Nephron (organoid): ENCODE measurements around the gene RPL7A.

ENCODE experiments used
- H3K27ac Mint-ChIP-seq, 3 experiments: 2 replicates each; pipeline ENCODE4 v1.8.0; 2020; ENCODE audit warnings: mixed read lengths in 3 of 3, mild to moderate bottlenecking in 2 of 3, moderate library complexity in 1 of 3
- H3K27me3 Mint-ChIP-seq: 2 replicates; pipeline ENCODE4 v1.8.0; 2021; ENCODE audit warnings: low read depth, mild to moderate bottlenecking, moderate library complexity, mixed read lengths
- H3K36me3 Mint-ChIP-seq: 2 replicates; pipeline ENCODE4 v1.8.0; 2020; ENCODE audit warnings: low read depth, mixed read lengths
- H3K4me1 Mint-ChIP-seq: 2 replicates; pipeline ENCODE4 v1.8.0; 2020; ENCODE audit warnings: mixed read lengths
- H3K4me3 Mint-ChIP-seq, 3 experiments: 2 replicates each; pipeline ENCODE4 v1.8.0; 2020; ENCODE audit warnings: mild to moderate bottlenecking in 3 of 3, mixed read lengths in 3 of 3, moderate library complexity in 2 of 3
- H3K9me3 Mint-ChIP-seq: 2 replicates; pipeline ENCODE4 v1.8.0; 2020; ENCODE audit warnings: mixed read lengths
- TF ChIP-seq, protein P1 (sequence below), 3 experiments: fragments of 200-600 bp; sonication (generic); IDR thresholded peaks; one replicate each; pipeline ENCODE4 v1.5.0; 2021; ENCODE audit warnings: antibody characterized with exemption in 3 of 3; ENCODE audit not compliant: unreplicated experiment in 3 of 3

RPL7A gene

DNA sequence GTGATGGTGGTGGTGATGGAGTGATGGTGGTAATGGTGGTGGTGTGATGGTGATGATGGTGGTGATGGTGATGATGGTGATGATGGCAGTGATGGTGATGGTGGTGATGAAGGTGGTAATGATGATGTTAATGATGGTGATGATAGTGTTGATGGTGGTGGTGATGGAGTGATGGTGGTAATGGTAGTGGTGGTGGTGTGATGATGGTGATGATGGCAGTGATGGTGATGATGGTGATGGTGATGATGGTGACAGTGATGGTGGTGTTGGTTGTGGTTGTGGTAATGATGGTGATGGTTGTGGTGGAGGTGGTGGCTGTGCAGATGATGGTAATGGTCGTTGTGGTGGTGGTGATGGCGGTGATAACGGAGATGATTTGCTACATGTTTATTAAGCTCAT is 35.4 kb downstream of the RPL7A start:
- H3K27ac Mint-ChIP-seq = no peak overlapping the region
- H3K4me3 Mint-ChIP-seq = no peak overlapping the region
- H3K9me3 Mint-ChIP-seq = no peaks in the 10 kb centered on the region
- H3K27me3 Mint-ChIP-seq = no peaks in the 10 kb centered on the region
- no peaks in the 10 kb centered on the region for H3K36me3 Mint-ChIP-seq
- TF ChIP-seq, protein P1, sequence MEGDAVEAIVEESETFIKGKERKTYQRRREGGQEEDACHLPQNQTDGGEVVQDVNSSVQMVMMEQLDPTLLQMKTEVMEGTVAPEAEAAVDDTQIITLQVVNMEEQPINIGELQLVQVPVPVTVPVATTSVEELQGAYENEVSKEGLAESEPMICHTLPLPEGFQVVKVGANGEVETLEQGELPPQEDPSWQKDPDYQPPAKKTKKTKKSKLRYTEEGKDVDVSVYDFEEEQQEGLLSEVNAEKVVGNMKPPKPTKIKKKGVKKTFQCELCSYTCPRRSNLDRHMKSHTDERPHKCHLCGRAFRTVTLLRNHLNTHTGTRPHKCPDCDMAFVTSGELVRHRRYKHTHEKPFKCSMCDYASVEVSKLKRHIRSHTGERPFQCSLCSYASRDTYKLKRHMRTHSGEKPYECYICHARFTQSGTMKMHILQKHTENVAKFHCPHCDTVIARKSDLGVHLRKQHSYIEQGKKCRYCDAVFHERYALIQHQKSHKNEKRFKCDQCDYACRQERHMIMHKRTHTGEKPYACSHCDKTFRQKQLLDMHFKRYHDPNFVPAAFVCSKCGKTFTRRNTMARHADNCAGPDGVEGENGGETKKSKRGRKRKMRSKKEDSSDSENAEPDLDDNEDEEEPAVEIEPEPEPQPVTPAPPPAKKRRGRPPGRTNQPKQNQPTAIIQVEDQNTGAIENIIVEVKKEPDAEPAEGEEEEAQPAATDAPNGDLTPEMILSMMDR (IDR thresholded peaks at IDR 0.05; ENCODE audit: unreplicated experiment in 3 of 3) = no peak
- H3K4me1 Mint-ChIP-seq = no peaks in the 10 kb centered on the region

- H3K4me3 Mint-ChIP-seq = no peak overlapping the region
- TF ChIP-seq, protein P1 (IDR thresholded peaks at IDR 0.05; ENCODE audit: unreplicated experiment in 3 of 3) = no peak
- no peaks in the 10 kb centered on the region for H3K36me3 Mint-ChIP-seq
- no peak overlapping the region for H3K27ac Mint-ChIP-seq
- H3K4me1 Mint-ChIP-seq = no peaks in the 10 kb centered on the region
- H3K9me3 Mint-ChIP-seq = no peaks in the 10 kb centered on the region
- no peaks in the 10 kb centered on the region for H3K27me3 Mint-ChIP-seq
These were observed 36.8 kb downstream of the RPL7A start for GRCh38 chr9:133384736-133385321.

DNA sequence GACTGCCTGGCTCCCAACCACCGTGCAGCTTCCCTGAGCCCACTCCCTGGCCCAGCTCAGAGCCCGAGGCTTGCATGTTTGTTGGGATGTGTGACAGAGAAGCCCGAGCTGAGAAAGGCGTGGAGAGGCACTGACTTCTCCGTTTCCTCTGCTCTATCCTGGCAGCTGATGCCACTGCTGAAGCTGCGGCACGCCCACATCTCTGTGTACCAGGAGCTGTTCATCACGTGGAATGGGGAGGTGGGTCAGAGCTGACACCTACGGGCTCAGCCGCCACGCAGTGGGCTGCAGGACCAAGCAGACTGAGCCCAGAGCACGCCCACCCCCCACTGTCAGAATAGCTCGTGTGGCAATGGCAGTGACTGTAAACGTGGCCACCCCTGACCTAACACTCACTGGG is 37.4 kb downstream of the RPL7A start:
- no peak overlapping the region for H3K27ac Mint-ChIP-seq
- TF ChIP-seq, protein P1 (IDR thresholded peaks at IDR 0.05; ENCODE audit: unreplicated experiment in 3 of 3) = no peak
- no peaks in the 10 kb centered on the region for H3K9me3 Mint-ChIP-seq
- no peaks in the 10 kb centered on the region for H3K36me3 Mint-ChIP-seq
- H3K4me1 Mint-ChIP-seq = no peaks in the 10 kb centered on the region
- no peaks in the 10 kb centered on the region for H3K27me3 Mint-ChIP-seq
- H3K4me3 Mint-ChIP-seq = no peak overlapping the region

GRCh38 chr9:133386338-133386737 is 38.3 kb downstream of the RPL7A start:
- H3K9me3 Mint-ChIP-seq = no peaks in the 10 kb centered on the region
- H3K4me3 Mint-ChIP-seq = no peak overlapping the region
- H3K27ac Mint-ChIP-seq = no peak overlapping the region
- TF ChIP-seq, protein P1 (IDR thresholded peaks at IDR 0.05; ENCODE audit: unreplicated experiment in 3 of 3) = no peak
- H3K36me3 Mint-ChIP-seq = no peaks in the 10 kb centered on the region
- no peaks in the 10 kb centered on the region for H3K27me3 Mint-ChIP-seq
- H3K4me1 Mint-ChIP-seq = no peaks in the 10 kb centered on the region

GRCh38 chr9:133387680-133388079 is 39.7 kb downstream of the RPL7A start:
- H3K9me3 Mint-ChIP-seq = no peaks in the 10 kb centered on the region
- H3K4me3 Mint-ChIP-seq = no peak overlapping the region
- no peaks in the 10 kb centered on the region for H3K27me3 Mint-ChIP-seq
- no peaks in the 10 kb centered on the region for H3K36me3 Mint-ChIP-seq
- H3K27ac Mint-ChIP-seq = peak overlapping the region in 1 of 3 experiments; percentile 48
- TF ChIP-seq, protein P1 (IDR thresholded peaks at IDR 0.05; ENCODE audit: unreplicated experiment in 3 of 3) = no peak
- no peaks in the 10 kb centered on the region for H3K4me1 Mint-ChIP-seq

- Mint-ChIP-seq H3K27ac (no peak overlapping the region), H3K9me3 (no peaks in the 10 kb centered on the region), H3K36me3 (no peaks in the 10 kb centered on the region), H3K27me3 (no peaks in the 10 kb centered on the region), H3K4me3 (no peak overlapping the region), H3K4me1 (no peaks in the 10 kb centered on the region)
- TF ChIP-seq, protein P1 (IDR thresholded peaks at IDR 0.05; ENCODE audit: unreplicated experiment in 3 of 3) = no peak
These were observed 41.1 kb downstream of the RPL7A start for GRCh38 chr9:133389025-133389557.
